ENCODE data around the gene RAPGEFL1.
"Not testable (repeated sequence)": the region's sequence is repeated elsewhere in the genome, so short reads cannot be mapped to it uniquely, and the experiment has no call there.

The RAPGEFL1 gene, protein sequence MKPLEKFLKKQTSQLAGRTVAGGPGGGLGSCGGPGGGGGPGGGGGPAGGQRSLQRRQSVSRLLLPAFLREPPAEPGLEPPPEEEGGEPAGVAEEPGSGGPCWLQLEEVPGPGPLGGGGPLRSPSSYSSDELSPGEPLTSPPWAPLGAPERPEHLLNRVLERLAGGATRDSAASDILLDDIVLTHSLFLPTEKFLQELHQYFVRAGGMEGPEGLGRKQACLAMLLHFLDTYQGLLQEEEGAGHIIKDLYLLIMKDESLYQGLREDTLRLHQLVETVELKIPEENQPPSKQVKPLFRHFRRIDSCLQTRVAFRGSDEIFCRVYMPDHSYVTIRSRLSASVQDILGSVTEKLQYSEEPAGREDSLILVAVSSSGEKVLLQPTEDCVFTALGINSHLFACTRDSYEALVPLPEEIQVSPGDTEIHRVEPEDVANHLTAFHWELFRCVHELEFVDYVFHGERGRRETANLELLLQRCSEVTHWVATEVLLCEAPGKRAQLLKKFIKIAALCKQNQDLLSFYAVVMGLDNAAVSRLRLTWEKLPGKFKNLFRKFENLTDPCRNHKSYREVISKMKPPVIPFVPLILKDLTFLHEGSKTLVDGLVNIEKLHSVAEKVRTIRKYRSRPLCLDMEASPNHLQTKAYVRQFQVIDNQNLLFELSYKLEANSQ

GRCh38 chr17:40177275-40177874 lies at the start of gene RAPGEFL1:
TSS of gene RAPGEFL1 (plus strand) at chr17:40177470. CDS start at chr17:40177862, 392 bp downstream.
- H3K4me3 ChIP-seq (ENCODE audit: low read length) = peak within 1 kb of the TSS; percentile 49; the same call in 1 of the 2 replicates
- TF ChIP-seq ZNF274 (IDR thresholded peaks at IDR 0.05; ENCODE audit: low read depth, low read length) = no peak

DNA sequence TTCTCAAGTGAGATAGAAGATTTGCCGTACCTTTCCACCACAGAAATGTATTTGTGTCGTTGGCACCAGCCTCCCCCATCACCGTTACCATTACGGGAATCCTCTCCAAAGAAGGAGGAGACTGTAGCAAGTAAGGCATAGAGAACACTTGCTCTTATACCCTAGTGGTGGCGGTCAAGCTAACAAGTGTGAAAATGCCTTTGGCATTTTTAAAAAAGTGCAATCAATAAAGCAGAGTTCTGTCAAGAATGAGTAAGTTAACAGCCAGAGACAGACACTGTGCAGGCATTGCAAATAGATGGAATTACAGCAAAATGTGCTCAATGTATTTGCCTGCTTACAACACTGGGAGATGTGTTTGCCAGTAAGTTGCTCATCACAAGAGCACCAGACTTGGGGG lies 47.8 kb upstream of the RAPGEFL1 start:
- H3K4me3 ChIP-seq (ENCODE audit: low read length) = no peak overlapping the region
- TF ChIP-seq ZNF274 (IDR thresholded peaks at IDR 0.05; ENCODE audit: low read depth, low read length) = no peak

GRCh38 chr17:40130352-40131042 lies 46.8 kb upstream of the RAPGEFL1 start:
- H3K4me3 ChIP-seq (ENCODE audit: low read length) = no peak overlapping the region
- no peak for TF ChIP-seq ZNF274 (IDR thresholded peaks at IDR 0.05; ENCODE audit: low read depth, low read length)

DNA sequence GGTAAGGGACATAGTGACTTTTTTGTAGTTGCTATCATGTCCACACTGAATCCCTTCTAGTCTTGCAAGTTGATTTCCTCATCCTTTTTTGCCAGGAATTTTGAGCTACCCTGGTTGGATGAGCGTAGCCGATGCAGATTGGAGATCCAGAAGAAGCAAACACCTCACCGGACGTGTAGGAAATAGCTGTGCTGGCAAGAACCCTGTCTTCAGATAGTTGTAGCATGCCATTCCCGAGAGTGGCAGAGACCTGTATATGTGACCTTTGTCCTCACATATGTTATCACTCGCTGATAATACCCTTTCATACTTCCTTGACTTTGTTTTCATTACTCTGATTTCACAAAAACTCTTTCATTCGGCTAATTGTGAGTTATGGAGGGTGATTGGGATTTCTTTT lies 43.1 kb upstream of the RAPGEFL1 start:
- TF ChIP-seq ZNF274 (IDR thresholded peaks at IDR 0.05; ENCODE audit: low read depth, low read length) = no peak
- no peak overlapping the region for H3K4me3 ChIP-seq (ENCODE audit: low read length)

GRCh38 chr17:40135817-40136216 lies 41.5 kb upstream of the RAPGEFL1 start:
- TF ChIP-seq ZNF274 (IDR thresholded peaks at IDR 0.05; ENCODE audit: low read depth, low read length) = no peak
- no peak overlapping the region for H3K4me3 ChIP-seq (ENCODE audit: low read length)

DNA sequence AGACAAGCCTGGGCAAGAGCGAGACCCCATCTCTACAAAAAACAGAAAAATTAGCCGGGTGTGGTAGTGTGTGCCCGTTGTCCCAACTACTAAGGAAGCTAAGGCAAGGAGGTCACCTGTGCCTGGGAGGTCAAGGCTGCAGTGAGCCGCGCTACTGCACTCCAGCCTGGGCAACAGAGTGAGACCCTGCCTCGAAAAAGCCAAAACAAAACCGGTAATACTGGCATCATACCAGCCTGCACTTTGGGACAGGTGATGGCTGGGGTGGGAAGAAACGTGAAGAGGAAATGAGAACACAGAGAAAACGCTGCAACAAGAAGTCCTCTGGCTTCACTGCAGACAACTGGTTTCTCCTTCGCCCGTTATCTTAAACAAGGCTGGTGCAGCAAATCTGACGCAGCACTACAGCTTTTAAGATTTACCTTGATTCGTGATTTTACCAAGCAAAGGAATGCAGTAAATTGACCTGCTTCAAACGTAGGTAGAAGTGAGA lies 37.7 kb upstream of the RAPGEFL1 start:
- no peak for TF ChIP-seq ZNF274 (IDR thresholded peaks at IDR 0.05; ENCODE audit: low read depth, low read length)
- peak overlapping the region; percentile 99 for H3K4me3 ChIP-seq (ENCODE audit: low read length)

DNA sequence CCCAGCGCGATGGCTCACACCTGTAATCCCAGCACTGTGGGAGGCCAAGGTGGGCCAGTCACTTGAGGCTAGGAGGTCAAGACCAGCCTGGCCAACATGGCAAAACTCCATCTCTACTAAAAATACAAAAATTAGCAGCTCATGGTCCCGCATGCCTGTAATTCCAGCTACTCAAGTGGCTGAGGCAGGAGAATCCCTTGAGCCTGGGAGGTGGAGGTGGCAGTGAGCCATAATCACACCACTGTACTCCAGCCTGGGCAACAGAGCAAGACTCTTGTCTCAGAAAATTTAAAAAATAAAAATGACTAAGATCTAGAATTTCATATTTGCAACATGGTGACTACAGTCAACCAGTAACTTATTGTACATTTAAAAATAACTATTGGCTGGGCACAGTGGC lies 34.1 kb upstream of the RAPGEFL1 start:
- not testable (repeated sequence) for H3K4me3 ChIP-seq (ENCODE audit: low read length)

DNA sequence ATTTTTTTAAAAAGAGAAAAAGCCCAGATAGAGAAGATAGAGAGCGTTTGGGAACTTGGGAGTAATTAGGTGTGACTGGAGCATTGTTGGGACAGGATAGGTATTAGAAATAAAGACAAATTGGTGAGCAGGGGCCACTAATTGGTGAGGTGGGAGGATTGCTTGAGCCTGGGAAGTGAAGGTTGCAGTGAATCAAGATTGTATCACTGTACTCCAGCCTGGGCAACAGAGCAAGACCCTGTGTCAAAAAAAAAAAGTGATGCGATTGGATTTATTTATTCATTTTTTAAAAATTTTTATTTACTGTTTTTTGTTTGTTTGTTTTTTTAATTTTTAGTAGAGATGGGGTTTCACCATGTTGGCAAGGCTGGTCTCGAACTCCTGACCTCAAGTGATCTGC lies 31.8 kb upstream of the RAPGEFL1 start:
- H3K4me3 ChIP-seq (ENCODE audit: low read length) = no peak overlapping the region
- TF ChIP-seq ZNF274 (IDR thresholded peaks at IDR 0.05; ENCODE audit: low read depth, low read length) = no peak

DNA sequence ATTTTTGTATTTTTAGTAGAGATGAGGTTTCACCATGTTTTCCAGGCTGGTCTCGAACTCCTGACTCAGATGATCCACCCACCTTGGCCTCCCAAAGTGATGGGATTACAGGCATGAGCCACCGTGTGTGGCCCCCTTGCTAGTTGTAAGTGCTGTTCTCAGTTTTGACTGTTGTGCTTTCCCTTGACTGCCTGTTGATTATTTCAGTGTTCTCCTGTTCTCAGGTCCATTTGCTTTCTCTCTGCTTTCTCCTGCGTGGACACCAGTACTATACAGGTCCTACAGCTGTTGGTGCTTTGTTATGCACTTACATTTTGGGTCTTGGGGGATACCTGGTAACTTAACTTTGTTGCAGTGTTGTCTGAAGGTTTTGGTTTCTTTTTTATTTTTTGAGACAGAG lies 28.7 kb upstream of the RAPGEFL1 start:
- H3K4me3 ChIP-seq (ENCODE audit: low read length) = no peak overlapping the region
- TF ChIP-seq ZNF274 (IDR thresholded peaks at IDR 0.05; ENCODE audit: low read depth, low read length) = no peak

GRCh38 chr17:40150276-40150675 lies 27.0 kb upstream of the RAPGEFL1 start:
- no peak for TF ChIP-seq ZNF274 (IDR thresholded peaks at IDR 0.05; ENCODE audit: low read depth, low read length)
- no peak overlapping the region for H3K4me3 ChIP-seq (ENCODE audit: low read length)

DNA sequence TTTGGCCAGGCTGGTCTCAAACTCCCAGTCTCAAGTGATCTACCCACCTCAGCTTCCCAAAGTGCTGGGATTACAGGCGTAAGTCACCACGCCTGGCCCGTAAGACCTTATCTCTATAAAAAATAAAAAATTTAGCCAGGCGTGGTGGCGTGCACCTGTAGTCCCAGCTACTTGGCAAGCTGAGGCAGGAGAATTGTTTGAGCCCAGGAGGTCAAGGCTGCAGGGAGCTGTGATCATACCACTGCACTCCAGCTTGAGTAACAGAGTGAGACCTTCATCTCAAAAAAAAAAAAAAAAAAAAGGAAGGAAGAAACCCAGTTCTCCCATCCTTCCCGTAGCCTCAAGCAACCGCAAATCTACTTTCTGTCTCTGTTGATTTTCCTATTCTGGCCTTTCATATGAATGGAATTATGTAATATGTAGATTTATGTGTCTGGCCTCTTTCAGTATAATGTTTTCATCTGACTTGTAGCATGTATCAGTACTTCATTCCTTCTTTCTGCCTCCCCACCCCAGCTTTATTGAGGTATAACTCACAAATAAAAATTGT lies 25.8 kb upstream of the RAPGEFL1 start:
- no peak for TF ChIP-seq ZNF274 (IDR thresholded peaks at IDR 0.05; ENCODE audit: low read depth, low read length)
- no peak overlapping the region for H3K4me3 ChIP-seq (ENCODE audit: low read length)

GRCh38 chr17:40153603-40154236 lies 23.6 kb upstream of the RAPGEFL1 start:
- no peak for TF ChIP-seq ZNF274 (IDR thresholded peaks at IDR 0.05; ENCODE audit: low read depth, low read length)
- H3K4me3 ChIP-seq (ENCODE audit: low read length) = no peak overlapping the region

DNA sequence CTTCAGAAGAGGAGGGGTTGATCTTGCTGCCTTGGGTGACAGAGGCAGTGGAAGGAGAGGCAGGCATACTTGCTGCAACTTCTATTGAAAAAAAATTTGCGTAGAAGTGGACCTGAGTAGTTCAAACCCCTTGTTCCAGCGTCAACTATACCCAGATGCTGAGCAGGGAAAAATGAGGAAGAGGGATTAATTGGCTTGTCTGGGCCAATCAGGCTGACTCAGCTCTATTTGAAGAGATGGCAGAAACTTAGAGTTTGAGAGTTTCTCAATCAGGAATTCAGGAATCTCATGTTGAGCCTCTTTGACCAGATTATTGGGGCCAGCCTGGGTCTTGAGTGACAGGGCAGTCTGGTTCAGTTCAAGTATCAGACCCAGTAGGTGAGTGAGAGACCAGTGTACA lies 19.3 kb upstream of the RAPGEFL1 start:
- H3K4me3 ChIP-seq (ENCODE audit: low read length) = no peak overlapping the region
- no peak for TF ChIP-seq ZNF274 (IDR thresholded peaks at IDR 0.05; ENCODE audit: low read depth, low read length)
